Neural crest cell (in vitro differentiated cells): ENCODE measurements around the gene TBC1D5. TPM values are rescaled to one million over a fixed set of nuclear protein-coding genes. Genes with fewer than 3 reads are reported as not detected.

ENCODE experiments used
- DNase-seq: peaks from one replicate; pipeline ENCODE4 v3.0.0; 2021; ENCODE audit warnings: low read depth, mixed read lengths, low spot score
- H3K27ac Mint-ChIP-seq: one replicate; pipeline ENCODE4 v1.8.0; 2021; ENCODE audit warnings: mild to moderate bottlenecking, mixed read lengths; ENCODE audit not compliant: unreplicated experiment
- H3K27me3 Mint-ChIP-seq: 2 replicates; pipeline ENCODE4 v1.8.0; 2021; ENCODE audit warnings: low read depth, mild to moderate bottlenecking, mixed read lengths
- H3K36me3 Mint-ChIP-seq: 2 replicates; pipeline ENCODE4 v1.8.0; 2021; ENCODE audit warnings: low read depth, mild to moderate bottlenecking, mixed read lengths
- H3K4me1 Mint-ChIP-seq: 2 replicates; pipeline ENCODE4 v1.8.0; 2021; ENCODE audit warnings: mixed read lengths
- H3K4me3 Mint-ChIP-seq: one replicate; pipeline ENCODE4 v1.8.0; 2021; ENCODE audit warnings: mild to moderate bottlenecking, mixed read lengths
- H3K9me3 Mint-ChIP-seq: 2 replicates; pipeline ENCODE4 v1.8.0; 2021; ENCODE audit warnings: mixed read lengths
- total RNA-seq: library from RNA; stranded (reverse); gene quantifications from 2 replicates; pipeline ENCODE4 v1.2.1, GENCODE V29; 2021
- TF ChIP-seq, protein P1 (sequence below): fragments of 200-600 bp; sonication (generic); conservative IDR thresholded peaks from 2 replicates; pipeline ENCODE4 v1.5.0; 2021; ENCODE audit warnings: antibody characterized with exemption, mild to moderate bottlenecking

Gene TBC1D5
- total RNA-seq, 1 donor from 2014 or later, result 51.2 TPM

DNA sequence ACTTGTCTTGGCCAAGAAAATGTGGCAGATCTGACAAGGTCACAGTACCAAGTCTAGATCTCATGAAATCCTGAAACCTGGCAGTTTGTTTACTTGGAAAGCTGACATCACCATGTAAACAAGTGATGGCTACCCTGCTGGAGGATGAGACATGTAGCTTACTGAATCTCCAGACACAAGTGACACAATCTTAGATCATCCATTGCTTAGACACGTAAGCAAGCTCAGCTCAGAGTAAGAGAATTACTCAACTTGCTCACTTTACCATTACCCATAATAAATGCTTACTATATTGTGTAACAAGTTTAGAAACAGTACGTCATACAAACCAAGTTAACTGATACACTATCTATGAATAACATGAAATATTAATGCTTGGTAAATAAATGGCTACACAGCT lies 263.8 kb downstream of the TBC1D5 start:
- H3K27me3 Mint-ChIP-seq, result no peaks in the 10 kb centered on the region
- no peak overlapping the region for H3K27ac Mint-ChIP-seq
- peaks cover 5% of the 10 kb centered on the region for H3K4me1 Mint-ChIP-seq
- no peaks in the 10 kb centered on the region for H3K36me3 Mint-ChIP-seq
- no peak for DNase-seq
- TF ChIP-seq, protein P1, sequence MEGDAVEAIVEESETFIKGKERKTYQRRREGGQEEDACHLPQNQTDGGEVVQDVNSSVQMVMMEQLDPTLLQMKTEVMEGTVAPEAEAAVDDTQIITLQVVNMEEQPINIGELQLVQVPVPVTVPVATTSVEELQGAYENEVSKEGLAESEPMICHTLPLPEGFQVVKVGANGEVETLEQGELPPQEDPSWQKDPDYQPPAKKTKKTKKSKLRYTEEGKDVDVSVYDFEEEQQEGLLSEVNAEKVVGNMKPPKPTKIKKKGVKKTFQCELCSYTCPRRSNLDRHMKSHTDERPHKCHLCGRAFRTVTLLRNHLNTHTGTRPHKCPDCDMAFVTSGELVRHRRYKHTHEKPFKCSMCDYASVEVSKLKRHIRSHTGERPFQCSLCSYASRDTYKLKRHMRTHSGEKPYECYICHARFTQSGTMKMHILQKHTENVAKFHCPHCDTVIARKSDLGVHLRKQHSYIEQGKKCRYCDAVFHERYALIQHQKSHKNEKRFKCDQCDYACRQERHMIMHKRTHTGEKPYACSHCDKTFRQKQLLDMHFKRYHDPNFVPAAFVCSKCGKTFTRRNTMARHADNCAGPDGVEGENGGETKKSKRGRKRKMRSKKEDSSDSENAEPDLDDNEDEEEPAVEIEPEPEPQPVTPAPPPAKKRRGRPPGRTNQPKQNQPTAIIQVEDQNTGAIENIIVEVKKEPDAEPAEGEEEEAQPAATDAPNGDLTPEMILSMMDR, result no peak
- no peaks in the 10 kb centered on the region for H3K9me3 Mint-ChIP-seq
- H3K4me3 Mint-ChIP-seq, result no peak overlapping the region

DNA sequence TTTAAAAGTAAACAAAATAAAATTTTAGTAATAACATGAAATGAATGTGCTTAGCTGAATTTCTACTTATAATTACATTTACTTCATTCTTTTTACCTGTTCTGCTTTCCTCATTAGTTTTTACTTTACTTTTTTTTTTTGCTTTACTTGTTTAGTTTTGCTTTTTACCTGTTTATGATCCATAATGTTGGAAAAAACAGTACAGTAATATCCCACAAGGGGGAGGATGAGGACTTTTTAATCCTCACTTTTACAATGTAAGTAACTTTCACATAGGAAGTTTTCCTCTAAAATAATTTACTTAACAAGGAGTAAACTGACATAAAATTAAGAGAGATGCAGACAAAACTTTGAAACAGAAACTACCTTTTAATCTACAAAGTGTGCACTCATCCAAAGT lies 268.7 kb downstream of the TBC1D5 start:
- no peak for DNase-seq
- Mint-ChIP-seq H3K4me1 (no peaks in the 10 kb centered on the region), H3K36me3 (no peaks in the 10 kb centered on the region), H3K4me3 (no peak overlapping the region), H3K27me3 (no peaks in the 10 kb centered on the region), H3K9me3 (no peaks in the 10 kb centered on the region), H3K27ac (no peak overlapping the region)
- TF ChIP-seq, protein P1, result peak; percentile 48

DNA sequence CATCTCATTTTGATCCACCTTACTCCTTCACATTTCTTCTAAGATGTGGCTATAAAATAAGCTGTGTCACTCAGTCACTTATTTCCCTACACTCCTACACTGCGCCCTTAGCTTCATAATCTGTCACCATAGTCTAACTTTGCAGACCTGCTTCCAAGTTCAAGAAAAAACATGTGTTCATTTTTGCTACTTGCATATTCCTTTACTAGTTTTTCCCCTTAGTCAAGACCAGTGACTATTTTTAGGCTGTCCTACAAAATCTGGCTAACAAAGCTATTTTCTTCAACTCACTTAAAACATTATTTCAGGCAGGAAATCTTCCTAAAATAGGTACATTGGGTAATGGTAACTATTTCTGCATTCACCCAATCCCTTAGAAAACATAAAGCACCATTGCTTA lies 272.5 kb downstream of the TBC1D5 start:
- H3K4me3 Mint-ChIP-seq, result no peak overlapping the region
- peaks cover 2% of the 10 kb centered on the region for H3K36me3 Mint-ChIP-seq
- no peaks in the 10 kb centered on the region for H3K9me3 Mint-ChIP-seq
- H3K27me3 Mint-ChIP-seq, result no peaks in the 10 kb centered on the region
- TF ChIP-seq, protein P1, result no peak
- peaks cover 3% of the 10 kb centered on the region for H3K4me1 Mint-ChIP-seq
- no peak overlapping the region for H3K27ac Mint-ChIP-seq
- DNase-seq, result no peak

DNA sequence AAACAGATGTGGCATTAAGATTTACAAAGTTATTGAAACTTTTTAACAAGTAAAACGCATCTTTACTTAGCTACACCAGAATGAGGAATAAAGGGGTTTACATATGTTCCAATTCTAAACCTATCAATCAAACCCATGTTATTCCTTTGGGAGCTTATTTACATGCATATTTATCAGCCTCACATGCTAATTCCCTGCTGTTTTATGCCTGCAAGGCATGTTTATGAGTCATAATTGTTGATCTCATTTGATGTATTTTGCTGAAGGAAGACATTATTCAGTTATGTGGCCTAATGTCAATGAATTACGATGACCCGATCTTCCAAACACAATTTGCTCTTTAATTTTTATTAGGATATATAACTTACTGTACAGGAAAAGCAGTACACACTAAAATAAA lies 272.9 kb downstream of the TBC1D5 start:
- H3K9me3 Mint-ChIP-seq, result no peaks in the 10 kb centered on the region
- TF ChIP-seq, protein P1, result no peak
- no peak overlapping the region for H3K4me3 Mint-ChIP-seq
- no peaks in the 10 kb centered on the region for H3K27me3 Mint-ChIP-seq
- DNase-seq, result no peak
- H3K36me3 Mint-ChIP-seq, result peaks cover 3% of the 10 kb centered on the region
- no peak overlapping the region for H3K27ac Mint-ChIP-seq
- H3K4me1 Mint-ChIP-seq, result peaks cover 4% of the 10 kb centered on the region

DNA sequence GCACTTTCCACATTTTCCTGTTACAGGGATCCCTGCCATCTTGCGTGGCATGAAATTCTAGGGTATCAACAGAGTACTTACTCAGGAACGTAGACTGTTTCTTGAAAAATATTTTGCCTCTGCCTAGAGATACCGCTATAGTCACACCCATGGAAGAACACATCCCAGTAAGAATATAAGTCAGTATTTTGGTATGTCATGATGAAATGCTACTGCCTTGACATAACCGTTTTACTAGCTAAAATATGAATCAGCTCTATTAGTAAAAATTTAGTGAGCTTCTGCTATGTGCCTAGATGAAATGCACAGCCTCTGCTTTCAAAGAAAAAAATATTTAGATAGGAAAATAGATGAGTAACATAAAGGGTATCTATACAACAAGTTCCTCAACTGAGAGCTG lies 276.4 kb downstream of the TBC1D5 start:
- peaks cover 4% of the 10 kb centered on the region for H3K4me1 Mint-ChIP-seq
- TF ChIP-seq, protein P1, result no peak

More for the DNA sequence above, 276.4 kb downstream of the TBC1D5 start:
- Mint-ChIP-seq H3K27ac (no peak overlapping the region), H3K4me3 (no peak overlapping the region), H3K27me3 (no peaks in the 10 kb centered on the region), H3K9me3 (no peaks in the 10 kb centered on the region), H3K36me3 (peaks cover 3% of the 10 kb centered on the region)
- DNase-seq, result no peak
